Stimulated activated CD8-positive, alpha-beta memory T cell treated with anti-CD3 and anti-CD28 coated beads, Interleukin-4, amount 100 ng/mL, for 4 hours (primary cell): ENCODE results near the gene NCOA7.
"Not testable (repeated sequence)": the region's sequence is repeated elsewhere in the genome, so short reads cannot be mapped to it uniquely, and the experiment has no call there.

Experiments
- DNase-seq, 2 donors: peaks; one replicate each; pipeline ENCODE4 v3.0.0-alpha.2; 2020; ENCODE audit warnings: low read depth in 2 of 2, low spot score in 1 of 2

Gene NCOA7

GRCh38 chr6:125753937-125754259 lies 36.9 kb upstream of the NCOA7 start:
- DNase-seq = no peak

GRCh38 chr6:125754566-125754965 lies 36.2 kb upstream of the NCOA7 start:
- no peak for DNase-seq

- DNase-seq = no peak
Observed at GRCh38 chr6:125759184-125759902, 31.4 kb upstream of the NCOA7 start.

GRCh38 chr6:125759959-125760457 lies 30.8 kb upstream of the NCOA7 start:
- DNase-seq = no peak

DNA sequence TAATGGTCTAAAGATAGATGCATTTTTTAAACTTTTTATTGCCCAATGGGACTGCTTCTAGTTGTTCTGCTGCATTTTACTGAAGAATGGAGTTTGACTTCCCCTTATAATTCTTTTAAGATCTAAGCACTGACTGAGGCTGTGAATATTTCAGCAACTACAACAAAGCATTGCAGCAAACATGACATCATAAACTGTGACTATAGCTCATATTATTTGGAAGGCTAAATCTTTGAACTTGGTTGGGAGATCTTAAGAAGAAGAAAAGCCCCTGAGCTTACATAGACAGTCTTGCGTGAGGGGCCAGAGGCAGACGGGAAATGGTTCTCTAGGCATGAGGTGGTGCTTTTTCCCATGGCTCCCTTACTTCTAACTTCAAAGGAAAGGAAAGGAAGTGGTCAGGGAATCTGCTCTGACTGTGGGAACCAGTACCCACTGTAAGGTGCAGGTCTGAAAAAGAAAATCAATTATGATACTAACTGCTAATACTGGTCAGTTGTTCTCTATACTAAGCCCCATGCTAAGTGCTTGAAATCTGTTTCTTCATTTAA lies 26.6 kb upstream of the NCOA7 start:
- DNase-seq = no peak

DNA sequence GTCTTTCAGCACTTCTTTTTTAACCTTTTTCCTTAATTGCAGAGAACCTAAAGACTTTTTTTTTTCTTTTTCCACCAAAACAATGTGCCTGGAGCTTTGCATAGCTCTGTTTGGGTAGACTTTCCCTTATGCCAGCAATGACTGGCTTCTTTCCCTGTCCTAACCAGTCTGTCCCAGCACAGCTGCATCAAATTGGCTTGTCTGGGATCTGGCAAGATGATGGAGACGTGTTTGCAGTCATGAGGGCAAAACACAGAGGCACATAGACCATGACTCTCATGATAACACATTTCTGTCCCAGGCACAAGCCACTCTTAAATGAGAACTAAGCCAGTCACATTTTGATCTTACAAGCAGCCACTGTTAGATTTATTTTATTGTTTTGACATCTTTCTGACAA lies 24.8 kb upstream of the NCOA7 start:
- no peak for DNase-seq

DNA sequence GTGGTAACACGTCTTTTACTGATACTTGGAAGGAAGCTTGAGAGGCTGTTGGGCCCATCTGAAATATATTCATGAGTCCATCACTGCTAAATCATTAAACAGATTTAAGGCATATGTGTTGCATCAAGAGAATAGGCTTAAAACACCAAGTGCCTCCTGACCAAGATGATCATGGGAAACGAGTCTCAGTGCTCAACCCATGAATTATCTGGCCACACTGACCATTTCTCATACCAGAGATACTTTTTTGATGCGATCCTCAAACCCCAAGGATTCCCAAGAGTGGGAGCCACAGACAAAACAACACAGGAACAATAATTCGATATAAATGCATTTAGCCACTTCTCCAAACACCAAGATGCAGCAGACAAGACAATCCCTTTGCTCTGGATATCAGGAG lies 24.1 kb upstream of the NCOA7 start:
- no peak for DNase-seq

GRCh38 chr6:125769147-125769783 lies 21.5 kb upstream of the NCOA7 start:
- no peak for DNase-seq

- no peak for DNase-seq
Observed at GRCh38 chr6:125773387-125774341, 17.1 kb upstream of the NCOA7 start.

GRCh38 chr6:125776107-125776826 lies 14.5 kb upstream of the NCOA7 start:
- not testable (repeated sequence) for DNase-seq

DNA sequence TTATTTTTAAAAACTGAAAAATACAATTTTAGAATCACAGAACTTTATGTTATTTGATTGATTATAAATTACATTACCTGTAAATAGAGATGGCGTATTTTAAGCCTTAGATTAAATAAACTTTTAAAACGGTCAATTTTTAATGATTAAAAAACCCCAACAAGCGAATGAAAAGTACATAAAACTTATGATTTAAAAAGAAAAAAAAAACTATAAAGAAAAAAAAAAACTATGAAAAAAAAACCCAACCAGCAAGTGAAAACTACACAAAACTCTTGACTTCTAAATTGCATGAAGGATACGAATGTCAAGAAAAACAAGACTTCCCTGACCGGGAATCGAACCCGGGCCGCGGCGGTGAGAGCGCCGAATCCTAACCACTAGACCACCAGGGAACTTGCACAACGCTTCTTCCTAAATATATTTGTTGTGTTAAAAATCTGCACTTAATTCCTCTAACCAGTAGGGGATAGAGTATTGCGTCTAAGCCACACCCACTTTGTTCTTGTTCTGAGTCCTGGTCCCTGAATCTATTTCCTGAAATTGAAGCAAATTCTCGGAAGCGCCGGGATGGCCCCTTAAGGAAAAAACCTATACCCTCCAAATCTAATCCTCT lies 10.7 kb upstream of the NCOA7 start:
- DNase-seq = peak; percentile 72 to 89

DNA sequence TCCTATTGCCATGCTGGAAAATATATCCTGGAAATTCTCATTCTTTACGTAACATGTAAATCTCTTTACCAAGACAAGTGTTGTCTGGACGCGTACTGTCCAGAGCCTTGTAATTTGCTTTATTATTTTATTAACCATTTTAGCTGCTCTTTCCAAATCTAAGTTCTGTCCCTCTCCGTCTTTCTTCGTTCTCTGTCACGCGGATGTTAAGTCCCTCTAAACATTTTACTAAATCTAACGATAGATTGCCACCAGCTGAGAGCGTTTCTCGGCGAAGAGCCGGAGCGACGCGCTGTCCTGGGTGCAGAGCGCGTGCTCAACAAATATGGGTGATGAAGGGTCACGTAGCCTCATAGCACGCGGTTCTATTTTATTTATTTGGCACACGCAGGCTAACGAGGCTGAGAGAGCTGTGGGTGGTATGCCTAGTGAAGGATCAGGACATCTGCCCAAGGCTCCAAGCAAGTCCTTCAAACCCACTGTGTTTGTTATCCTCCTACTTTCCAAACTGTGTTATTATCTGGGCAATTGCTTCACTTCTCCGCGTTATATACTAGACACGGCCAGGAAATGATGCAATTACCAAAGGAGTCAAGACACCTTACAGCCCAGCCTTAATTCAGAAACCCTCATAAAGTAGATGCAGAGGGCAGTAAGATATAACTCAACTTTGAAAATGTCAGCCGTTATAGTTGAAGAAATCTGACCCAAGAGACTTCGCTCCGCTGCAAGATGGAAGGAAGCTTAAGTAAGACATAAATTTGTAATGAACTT lies 10.0 kb upstream of the NCOA7 start:
- DNase-seq = peak; percentile 30 to 40

DNA sequence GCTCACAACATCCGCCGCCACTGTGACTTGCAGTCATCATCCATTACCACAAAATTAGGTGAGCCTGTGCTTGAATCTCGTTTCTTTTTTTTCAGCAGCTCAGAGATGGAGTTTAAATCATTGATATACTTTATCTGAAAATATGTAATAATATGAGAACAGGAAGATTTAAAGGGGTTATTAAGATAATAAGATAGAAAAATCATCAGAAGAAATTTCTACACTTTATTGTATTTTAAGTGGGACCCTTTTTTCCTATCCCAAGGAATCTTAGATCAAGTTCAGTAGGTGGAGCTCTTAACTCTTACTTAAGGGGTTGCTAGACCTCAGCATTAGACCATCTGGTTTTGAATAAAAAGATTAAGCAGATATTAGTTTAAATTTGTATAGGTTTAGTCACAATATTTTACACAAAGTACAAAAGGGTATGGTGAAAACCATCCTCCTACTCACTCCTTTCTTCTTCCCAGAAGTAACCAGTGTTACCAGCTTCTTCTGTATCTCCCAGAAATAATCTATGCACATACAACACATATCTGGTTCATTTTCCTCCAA lies 9.4 kb upstream of the NCOA7 start:
- peak in 1 of 2 donors; percentile 12 for DNase-seq

- no peak for DNase-seq
Observed at GRCh38 chr6:125784365-125784764, 6.4 kb upstream of the NCOA7 start.

DNA sequence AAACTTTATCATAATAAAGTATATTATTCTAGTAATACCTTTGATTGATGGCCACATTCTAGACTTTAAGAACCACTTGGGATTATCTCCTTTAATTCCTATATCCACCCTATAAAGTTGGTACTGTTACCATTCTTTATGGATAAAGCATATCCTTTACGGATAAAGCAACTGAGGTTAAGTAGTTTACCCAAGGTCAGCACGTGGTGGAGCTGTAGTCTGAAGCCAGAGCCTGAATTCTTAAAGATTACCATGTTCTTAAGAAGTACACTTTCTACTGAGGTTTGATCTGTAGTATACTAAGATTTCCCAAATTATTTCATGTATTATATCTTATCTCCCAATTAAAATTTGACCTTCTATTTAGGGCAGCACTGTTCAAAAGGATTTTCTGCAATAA lies 3.0 kb upstream of the NCOA7 start:
- DNase-seq = no peak

- DNase-seq = no peak
Observed at GRCh38 chr6:125789167-125789566, 1.6 kb upstream of the NCOA7 start.

GRCh38 chr6:125789576-125790357 lies 993 bp upstream of the NCOA7 start:
- DNase-seq = no peak

GRCh38 chr6:125791151-125791819 lies 525 bp downstream of the NCOA7 start:
- peak in 1 of 2 donors; percentile 7 for DNase-seq
